ENCODE data around the gene PSMA5. TPM values are rescaled to one million over a fixed set of nuclear protein-coding genes. Genes with fewer than 3 reads are reported as not detected.

PSMA5 gene
- total and polyA plus RNA-seq, 5 experiments from 2014 or later = 71.1 to 93.9 (median 74.5) TPM

DNA sequence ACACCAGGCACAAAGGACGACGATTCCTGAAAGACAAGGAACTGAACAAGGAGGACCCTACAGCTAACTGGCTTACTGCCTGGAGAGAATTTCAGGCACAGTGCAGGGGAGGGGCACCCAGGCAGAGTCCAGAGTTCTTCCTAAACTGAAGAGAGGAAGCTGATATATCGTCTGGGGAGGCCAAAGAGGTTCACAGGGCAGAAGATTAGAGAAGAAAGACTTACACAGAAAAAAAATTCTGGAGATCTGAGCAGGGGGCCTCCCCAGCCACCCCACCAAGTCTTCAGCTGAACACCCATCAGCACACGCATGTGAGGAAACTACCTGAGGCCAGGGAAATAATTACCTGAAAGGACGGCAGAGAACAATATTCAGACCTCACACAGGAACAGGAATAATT, 53.1 kb downstream of the PSMA5 start:
- ATAC-seq (no peak), DNase-seq (no peak)
- Mint-ChIP-seq H3K27ac (peak overlapping the region in 1 of 10 donors; percentile 24), H3K36me3 (no peaks in the 10 kb centered on the region), H3K4me3 (no peak overlapping the region), H3K9me3 (no peaks in the 10 kb centered on the region), H3K4me1 (peaks cover 4 to 16% (median 10%) of the 10 kb centered on the region in 4 donors), H3K27me3 (peaks cover 0 to 18% (median 4%) of the 10 kb centered on the region in 5 donors)
- POLR2A ChIA-PET = no interaction called here

DNA sequence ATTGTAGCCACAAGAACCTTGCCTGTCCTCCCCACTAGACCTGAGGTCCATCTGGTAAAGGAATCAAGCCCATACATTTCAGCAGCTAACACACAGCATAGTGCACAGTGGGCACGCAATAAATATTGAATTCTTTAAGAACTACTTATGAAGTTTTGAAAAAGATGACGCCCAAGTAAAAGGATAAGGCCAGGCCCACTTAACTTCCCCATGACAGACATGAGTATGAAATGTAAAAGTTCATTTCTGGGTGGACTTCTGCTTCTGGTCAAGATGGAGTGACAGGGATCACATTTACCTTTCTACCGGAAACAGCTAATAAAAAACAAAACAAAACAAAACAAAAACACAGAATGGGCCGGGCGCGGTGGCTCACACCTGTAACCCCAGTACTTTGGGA, 54.0 kb downstream of the PSMA5 start:
- H3K4me1 Mint-ChIP-seq = peaks cover 4 to 16% (median 10%) of the 10 kb centered on the region in 4 donors

DNA sequence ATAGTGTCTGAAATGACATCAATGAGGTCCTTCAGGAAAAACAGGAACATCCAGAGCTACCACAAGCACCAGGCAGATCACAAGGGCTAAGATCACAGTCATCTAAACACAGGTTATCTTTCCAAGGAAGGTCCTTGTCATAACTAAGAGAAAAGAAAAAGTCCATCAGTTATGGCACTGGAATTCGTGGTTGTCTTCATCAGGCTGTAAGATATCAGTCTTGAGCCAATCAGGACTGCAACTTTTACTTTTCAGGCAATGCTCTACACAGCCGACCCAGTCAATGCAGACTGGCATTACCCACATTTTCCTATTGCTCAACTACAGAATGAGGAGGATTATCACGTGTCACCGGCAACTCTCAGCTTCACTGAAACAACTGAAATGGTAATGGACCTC, 54.9 kb downstream of the PSMA5 start:
- Mint-ChIP-seq H3K27ac (no peak overlapping the region), H3K36me3 (peaks cover 0 to 6% (median 1%) of the 10 kb centered on the region in 3 donors), H3K27me3 (peaks cover under 1 to 18% (median 5%) of the 10 kb centered on the region in 5 donors), H3K9me3 (no peaks in the 10 kb centered on the region), H3K4me3 (peak overlapping the region in 1 of 10 donors; percentile 1), H3K4me1 (peaks cover 4 to 16% (median 10%) of the 10 kb centered on the region in 4 donors)
- POLR2A ChIA-PET = no interaction called here
- DNase-seq (no peak), ATAC-seq (no peak)

More for the DNA sequence above, 54.0 kb downstream of the PSMA5 start:
- ATAC-seq (no peak), DNase-seq (no peak)
- peaks cover 0 to 2% (median 0%) of the 10 kb centered on the region in 3 donors for H3K36me3 Mint-ChIP-seq
- no peaks in the 10 kb centered on the region for H3K9me3 Mint-ChIP-seq
- H3K27ac Mint-ChIP-seq = no peak overlapping the region
- H3K4me3 Mint-ChIP-seq = no peak overlapping the region
- POLR2A ChIA-PET = no interaction called here
- peaks cover 0 to 18% (median 5%) of the 10 kb centered on the region in 5 donors for H3K27me3 Mint-ChIP-seq

- Mint-ChIP-seq H3K27ac (peak overlapping the region in 1 of 10 donors; percentile 56), H3K27me3 (peaks cover 3 to 18% (median 5%) of the 10 kb centered on the region in 5 donors), H3K9me3 (no peaks in the 10 kb centered on the region), H3K4me3 (peak overlapping the region in 2 of 10 donors; percentile 1 to 38), H3K4me1 (peaks cover 4 to 16% (median 10%) of the 10 kb centered on the region in 4 donors), H3K36me3 (peaks cover 0 to 6% (median 2%) of the 10 kb centered on the region in 3 donors)
- ATAC-seq (no peak), DNase-seq (no peak)
- POLR2A ChIA-PET = no interaction called here
Observed at GRCh38 chr1:109370712-109371340, 55.4 kb downstream of the PSMA5 start.

GRCh38 chr1:109369167-109369746, 57.0 kb downstream of the PSMA5 start:
- Mint-ChIP-seq H3K27me3 (peaks cover 4 to 18% (median 7%) of the 10 kb centered on the region in 5 donors), H3K4me1 (peaks cover 4 to 16% (median 10%) of the 10 kb centered on the region in 4 donors), H3K36me3 (peaks cover 0 to 6% (median 4%) of the 10 kb centered on the region in 3 donors), H3K27ac (no peak overlapping the region), H3K9me3 (no peaks in the 10 kb centered on the region), H3K4me3 (no peak overlapping the region)
- POLR2A ChIA-PET = no interaction called here
- DNase-seq (no peak), ATAC-seq (no peak)

GRCh38 chr1:109368464-109368863, 57.8 kb downstream of the PSMA5 start:
- peaks cover 4 to 18% (median 7%) of the 10 kb centered on the region in 5 donors for H3K27me3 Mint-ChIP-seq
- no peak overlapping the region for H3K4me3 Mint-ChIP-seq
- POLR2A ChIA-PET = no interaction called here
- no peak for ATAC-seq
- peaks cover 0 to 6% (median 4%) of the 10 kb centered on the region in 3 donors for H3K36me3 Mint-ChIP-seq
- no peak for DNase-seq
- H3K4me1 Mint-ChIP-seq = peaks cover 4 to 16% (median 10%) of the 10 kb centered on the region in 4 donors
- no peak overlapping the region for H3K27ac Mint-ChIP-seq
- H3K9me3 Mint-ChIP-seq = no peaks in the 10 kb centered on the region

DNA sequence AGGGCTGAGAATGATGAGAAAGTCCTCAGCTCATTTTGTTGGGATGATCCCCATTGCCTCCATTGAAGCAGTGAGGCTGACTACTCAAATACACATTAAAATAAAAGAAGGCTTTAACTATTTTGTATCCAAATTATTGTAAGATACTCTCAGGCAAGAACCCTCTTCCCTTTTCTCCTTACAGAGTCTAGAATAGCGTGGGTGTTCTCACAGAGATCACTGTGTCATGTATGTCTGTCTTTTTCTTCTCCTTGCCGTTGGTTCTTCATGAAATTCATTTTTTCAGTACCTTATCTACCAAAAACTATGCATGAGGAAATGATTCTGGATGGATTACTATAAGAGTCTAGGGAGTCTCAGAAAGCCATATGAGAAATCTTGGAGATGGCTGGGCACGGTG, 58.6 kb downstream of the PSMA5 start:
- H3K4me3 Mint-ChIP-seq = no peak overlapping the region
- no peak for ATAC-seq
- peaks cover 0 to 6% (median 4%) of the 10 kb centered on the region in 3 donors for H3K36me3 Mint-ChIP-seq

GRCh38 chr1:109365642-109366204, 60.5 kb downstream of the PSMA5 start:
- Mint-ChIP-seq H3K4me1 (peaks cover 0 to 5% (median 4%) of the 10 kb centered on the region in 4 donors), H3K27ac (no peak overlapping the region), H3K9me3 (no peaks in the 10 kb centered on the region), H3K4me3 (no peak overlapping the region), H3K27me3 (peaks cover 0 to 10% (median 6%) of the 10 kb centered on the region in 5 donors), H3K36me3 (peaks cover 0 to 6% (median 4%) of the 10 kb centered on the region in 3 donors)
- DNase-seq = no peak
- ATAC-seq = no peak
- POLR2A ChIA-PET = no interaction called here

More for the DNA sequence above, 58.6 kb downstream of the PSMA5 start:
- peaks cover 0 to 18% (median 7%) of the 10 kb centered on the region in 5 donors for H3K27me3 Mint-ChIP-seq
- no peak overlapping the region for H3K27ac Mint-ChIP-seq
- DNase-seq = no peak
- H3K9me3 Mint-ChIP-seq = no peaks in the 10 kb centered on the region
- POLR2A ChIA-PET = no interaction called here
- peaks cover 4 to 13% (median 10%) of the 10 kb centered on the region in 4 donors for H3K4me1 Mint-ChIP-seq

DNA sequence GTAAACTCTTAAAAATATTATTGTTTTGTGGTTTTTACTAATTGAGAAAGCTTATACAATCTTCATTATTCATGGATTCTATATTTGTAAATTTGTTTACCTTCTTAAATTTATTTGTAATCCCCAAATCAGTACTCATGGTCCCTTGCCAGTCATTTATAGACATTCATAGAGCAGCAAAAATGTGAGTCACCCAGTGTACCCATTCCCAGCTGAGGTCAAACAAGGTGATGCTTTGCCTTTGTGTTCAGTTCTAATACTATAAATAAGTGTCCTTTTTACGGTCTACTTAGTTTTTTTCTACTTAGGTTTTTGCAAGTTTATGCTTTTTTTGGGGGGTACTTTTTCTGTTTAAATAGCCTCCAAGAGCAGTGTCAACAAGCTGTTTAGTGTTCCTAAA, 64.6 kb downstream of the PSMA5 start:
- Mint-ChIP-seq H3K4me1 (no peaks in the 10 kb centered on the region), H3K4me3 (no peak overlapping the region)

GRCh38 chr1:109361069-109361468, 65.2 kb downstream of the PSMA5 start:
- peaks cover 0 to 3% (median 1%) of the 10 kb centered on the region in 5 donors for H3K27me3 Mint-ChIP-seq
- no peak for DNase-seq
- no peaks in the 10 kb centered on the region for H3K9me3 Mint-ChIP-seq
- H3K4me3 Mint-ChIP-seq = no peak overlapping the region
- ATAC-seq = no peak
- POLR2A ChIA-PET = no interaction called here
- H3K4me1 Mint-ChIP-seq = no peaks in the 10 kb centered on the region
- peaks cover 0 to 2% (median 0%) of the 10 kb centered on the region in 3 donors for H3K36me3 Mint-ChIP-seq
- H3K27ac Mint-ChIP-seq = no peak overlapping the region

More for the DNA sequence above, 64.6 kb downstream of the PSMA5 start:
- ATAC-seq (no peak), DNase-seq (no peak)
- H3K27ac Mint-ChIP-seq = no peak overlapping the region
- peaks cover 0 to 4% (median 3%) of the 10 kb centered on the region in 3 donors for H3K36me3 Mint-ChIP-seq
- H3K27me3 Mint-ChIP-seq = peaks cover 0 to 6% (median 1%) of the 10 kb centered on the region in 5 donors
- H3K9me3 Mint-ChIP-seq = no peaks in the 10 kb centered on the region
- POLR2A ChIA-PET = no interaction called here

- Mint-ChIP-seq H3K27me3 (peaks cover 0 to 1% (median 0%) of the 10 kb centered on the region in 5 donors), H3K9me3 (no peaks in the 10 kb centered on the region), H3K27ac (no peak overlapping the region), H3K4me3 (no peak overlapping the region), H3K36me3 (no peaks in the 10 kb centered on the region), H3K4me1 (no peaks in the 10 kb centered on the region)
- no peak for ATAC-seq
- no peak for DNase-seq
- POLR2A ChIA-PET = no interaction called here
Observed at GRCh38 chr1:109357616-109358015, 68.6 kb downstream of the PSMA5 start.

DNA sequence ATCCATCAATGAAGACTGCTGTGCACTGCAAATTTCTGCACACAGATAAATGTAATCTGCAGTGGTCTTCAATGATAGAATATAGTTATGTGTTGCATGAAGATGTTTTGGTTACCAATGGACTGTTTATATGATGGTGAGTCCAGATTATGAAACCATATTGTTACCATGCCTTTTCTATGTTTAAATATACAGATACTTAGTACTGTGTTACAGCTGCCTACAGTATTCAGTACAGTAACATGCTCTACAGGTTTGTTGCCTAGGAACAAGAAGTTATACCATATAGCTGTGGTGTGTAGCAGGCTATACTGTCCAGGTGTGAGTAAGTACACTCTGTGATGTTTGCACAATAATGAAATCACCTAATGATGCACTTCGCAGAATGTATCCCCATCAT, 69.3 kb downstream of the PSMA5 start:
- ATAC-seq = no peak
- H3K4me1 Mint-ChIP-seq = no peaks in the 10 kb centered on the region
- H3K4me3 Mint-ChIP-seq = no peak overlapping the region
- H3K9me3 Mint-ChIP-seq = no peaks in the 10 kb centered on the region
- H3K27ac Mint-ChIP-seq = no peak overlapping the region
- no peaks in the 10 kb centered on the region for H3K27me3 Mint-ChIP-seq
- H3K36me3 Mint-ChIP-seq = no peaks in the 10 kb centered on the region
- DNase-seq = no peak
- POLR2A ChIA-PET = interaction anchor here (0.6 kb wide), 1 partner anchor 115 kb away, joined by 3 read pairs; no protein-coding TSS in a partner anchor

- H3K9me3 Mint-ChIP-seq = no peaks in the 10 kb centered on the region
- H3K4me3 Mint-ChIP-seq = no peak overlapping the region
- H3K27ac Mint-ChIP-seq = no peak overlapping the region
- H3K36me3 Mint-ChIP-seq = no peaks in the 10 kb centered on the region
- H3K27me3 Mint-ChIP-seq = no peaks in the 10 kb centered on the region
- ATAC-seq = no peak
- DNase-seq = no peak
- no peaks in the 10 kb centered on the region for H3K4me1 Mint-ChIP-seq
- POLR2A ChIA-PET = interaction anchor here (0.6 kb wide), 1 partner anchor 115 kb away, joined by 3 read pairs; no protein-coding TSS in a partner anchor
Observed at GRCh38 chr1:109356505-109356904, 69.7 kb downstream of the PSMA5 start.

Measured in naive thymus-derived CD8-positive, alpha-beta T cell (primary cell).